Colonic mucosa (tissue), 4 donors: ENCODE results near the gene SMIM5. TPM values are rescaled to one million over a fixed set of nuclear protein-coding genes. Genes with fewer than 3 reads are reported as not detected.
A peak's percentile ranks its signal among the peaks of the same experiment; 100 is the strongest.

Experiments
- DNase-seq: peaks from one replicate; pipeline ENCODE4 v3.0.0-alpha.2; 2020
- H3K27ac ChIP-seq: fragments of 200-600 bp; one replicate; pipeline ENCODE4 v1.8.0; 2021
- H3K27me3 ChIP-seq: fragments of 200-600 bp; one replicate; pipeline ENCODE4 v1.8.0; 2021
- H3K36me3 ChIP-seq: fragments of 200-600 bp; one replicate; pipeline ENCODE4 v1.8.0; 2021
- H3K4me1 ChIP-seq: fragments of 200-600 bp; one replicate; pipeline ENCODE4 v1.8.0; 2021; ENCODE audit warnings: mild to moderate bottlenecking
- H3K4me3 ChIP-seq: fragments of 200-600 bp; one replicate; pipeline ENCODE4 v1.8.0; 2021
- H3K9ac ChIP-seq, 2 donors: one replicate each; pipeline ENCODE4 v1.7.0; 2013; ENCODE audit warnings: control low read depth in 2 of 2, low read depth in 2 of 2, low read length in 2 of 2
- H3K9me3 ChIP-seq: fragments of 200-600 bp; one replicate; pipeline ENCODE4 v1.8.0; 2021
- intact Hi-C: fragments of 100-400 bp; cut with DNase I; formaldehyde crosslinking; loops from one replicate; pipeline ENCODE4 v1.14.1; 2022
- total RNA-seq, 2 donors: library from RNA; stranded (reverse); fragmentation: NEBNext Ultra II Directional in 1 of 2; extraction: Animal tissue kit (Norgen Biotek cat#: 25700) in 1 of 2; gene quantifications; one replicate each; pipeline ENCODE4 v1.2.1, GENCODE V29; 2021
- TF ChIP-seq, protein P1 (sequence below): fragments of 200-600 bp; IDR thresholded peaks from one replicate; pipeline ENCODE4 v1.8.0; 2022; ENCODE audit warnings: antibody characterized with exemption, mild to moderate bottlenecking
- donor health status: healthy.
- donor health status: DM: no; HTN: no; CAD: no.
- donor health status: DM: no; HTN: no; CAD: no.

Gene SMIM5
- total RNA-seq, 2 donors from 2014 or later, result 5.1 to 39.9 TPM

DNA sequence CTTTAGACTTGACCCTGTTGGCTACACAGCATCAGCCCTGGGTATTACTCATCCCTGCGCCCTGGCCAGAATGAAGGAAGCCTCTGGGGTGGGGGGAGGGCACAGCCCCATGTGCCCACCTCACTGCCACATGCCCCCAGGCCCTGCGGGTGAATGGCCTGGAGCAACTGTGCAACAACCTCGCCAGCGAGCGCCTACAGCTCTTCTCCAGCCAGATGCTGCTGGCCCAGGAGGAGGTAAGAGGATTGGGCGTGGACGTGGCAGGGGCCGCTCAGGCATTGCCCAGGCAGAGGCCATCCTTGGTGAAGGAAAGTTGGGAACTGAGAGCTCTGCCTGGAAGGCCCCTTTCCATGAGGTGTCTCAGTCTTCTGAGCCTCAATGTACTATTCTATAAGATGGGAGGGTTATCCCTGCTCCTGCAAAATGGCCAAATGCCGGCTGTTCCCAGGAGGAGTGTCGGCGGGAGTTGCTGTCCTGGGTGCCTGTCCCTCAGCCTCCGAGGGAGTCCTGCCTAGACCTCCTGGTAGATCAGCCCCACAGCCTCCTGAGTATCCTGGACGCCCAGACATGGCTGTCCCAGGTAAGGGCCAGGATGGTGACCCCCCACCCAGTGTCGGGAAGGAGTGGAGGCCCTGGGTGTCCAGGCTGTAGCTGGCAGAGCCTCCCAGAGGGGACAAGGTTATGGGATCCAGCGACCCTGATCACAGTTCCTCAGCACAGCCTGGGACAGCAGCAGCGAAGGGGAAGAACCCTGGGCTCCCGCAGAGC lies 36.7 kb upstream of the SMIM5 start:
- intact Hi-C loops, result no loop called here
- Histone ChIP-seq H3K9ac (no peak overlapping the region), H3K27me3 (no peaks in the 10 kb centered on the region), H3K36me3 (no peaks in the 10 kb centered on the region), H3K9me3 (no peaks in the 10 kb centered on the region), H3K4me3 (no peak overlapping the region), H3K27ac (no peak overlapping the region), H3K4me1 (no peaks in the 10 kb centered on the region)
- TF ChIP-seq, protein P1, sequence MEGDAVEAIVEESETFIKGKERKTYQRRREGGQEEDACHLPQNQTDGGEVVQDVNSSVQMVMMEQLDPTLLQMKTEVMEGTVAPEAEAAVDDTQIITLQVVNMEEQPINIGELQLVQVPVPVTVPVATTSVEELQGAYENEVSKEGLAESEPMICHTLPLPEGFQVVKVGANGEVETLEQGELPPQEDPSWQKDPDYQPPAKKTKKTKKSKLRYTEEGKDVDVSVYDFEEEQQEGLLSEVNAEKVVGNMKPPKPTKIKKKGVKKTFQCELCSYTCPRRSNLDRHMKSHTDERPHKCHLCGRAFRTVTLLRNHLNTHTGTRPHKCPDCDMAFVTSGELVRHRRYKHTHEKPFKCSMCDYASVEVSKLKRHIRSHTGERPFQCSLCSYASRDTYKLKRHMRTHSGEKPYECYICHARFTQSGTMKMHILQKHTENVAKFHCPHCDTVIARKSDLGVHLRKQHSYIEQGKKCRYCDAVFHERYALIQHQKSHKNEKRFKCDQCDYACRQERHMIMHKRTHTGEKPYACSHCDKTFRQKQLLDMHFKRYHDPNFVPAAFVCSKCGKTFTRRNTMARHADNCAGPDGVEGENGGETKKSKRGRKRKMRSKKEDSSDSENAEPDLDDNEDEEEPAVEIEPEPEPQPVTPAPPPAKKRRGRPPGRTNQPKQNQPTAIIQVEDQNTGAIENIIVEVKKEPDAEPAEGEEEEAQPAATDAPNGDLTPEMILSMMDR, result no peak
- no peak for DNase-seq

DNA sequence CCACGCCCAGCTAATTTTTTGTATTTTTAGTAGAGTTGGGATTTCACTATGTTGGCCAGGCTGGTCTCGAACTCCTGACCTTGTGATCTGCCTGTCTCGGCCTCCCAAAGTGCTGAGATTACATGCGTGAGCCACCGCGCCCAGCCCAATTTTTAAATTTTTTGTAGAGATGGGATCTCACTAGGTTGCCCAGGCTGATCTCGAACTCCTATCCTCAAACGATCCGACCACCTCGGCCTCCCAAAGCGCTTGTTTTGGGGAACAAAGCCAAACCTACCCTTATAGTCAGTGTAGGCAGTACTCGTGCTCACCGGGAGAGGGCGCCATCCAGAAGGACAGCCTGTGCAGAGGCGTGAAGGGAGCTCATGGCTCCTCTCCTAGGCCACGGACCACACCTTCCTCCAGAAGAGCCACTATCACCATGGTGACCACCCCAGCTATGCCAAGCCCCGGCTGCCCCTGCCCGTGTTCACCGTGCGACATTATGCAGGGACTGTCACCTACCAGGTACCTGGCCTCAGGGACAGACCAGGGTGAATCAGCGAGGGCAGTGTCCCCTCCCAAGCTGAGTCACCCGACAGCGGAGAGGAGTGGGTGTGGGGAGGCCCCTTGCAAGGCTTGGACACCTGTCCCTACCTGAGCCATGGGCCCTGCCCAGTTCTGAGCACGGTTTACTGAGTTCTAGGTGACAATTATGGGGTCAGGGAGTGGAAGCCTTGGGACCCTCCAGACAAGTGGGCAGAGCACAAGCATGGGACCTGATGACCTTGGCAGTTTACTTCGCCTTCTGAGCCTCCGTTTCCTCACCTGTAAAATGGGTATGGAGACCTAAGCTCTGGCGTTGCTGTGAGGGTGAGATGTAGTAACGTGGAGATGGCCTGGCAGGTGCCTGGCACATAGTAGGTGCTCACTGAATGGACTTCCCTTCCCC lies 31.9 kb upstream of the SMIM5 start:
- Histone ChIP-seq H3K36me3 (no peaks in the 10 kb centered on the region), H3K4me1 (peaks cover 3% of the 10 kb centered on the region), H3K27ac (no peak overlapping the region), H3K4me3 (no peak overlapping the region), H3K27me3 (no peaks in the 10 kb centered on the region), H3K9me3 (no peaks in the 10 kb centered on the region), H3K9ac (no peak overlapping the region)
- TF ChIP-seq, protein P1, result peak; percentile 85
- intact Hi-C loops, result no loop called here
- peak; percentile 89 for DNase-seq

DNA sequence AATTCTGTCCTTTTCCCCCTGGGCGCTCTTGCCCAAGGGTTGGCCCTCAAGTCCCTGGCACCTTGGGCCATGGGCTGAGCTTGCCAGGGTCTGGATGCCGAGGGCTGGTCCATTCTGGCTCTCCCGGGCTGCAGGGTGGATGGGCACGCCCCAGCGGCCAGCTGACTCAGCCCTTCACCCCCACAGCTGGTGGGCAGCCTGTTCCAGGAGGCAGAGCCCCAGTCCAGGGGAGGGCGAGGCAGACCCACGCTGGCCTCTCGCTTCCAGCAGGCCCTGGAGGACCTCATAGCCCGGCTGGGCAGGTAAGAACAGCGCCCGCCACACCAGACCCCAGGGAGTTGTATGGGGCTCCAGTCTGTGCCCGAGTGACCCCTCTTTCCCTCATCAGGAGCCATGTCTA lies 30.6 kb upstream of the SMIM5 start:
- H3K36me3 ChIP-seq, result no peaks in the 10 kb centered on the region
- DNase-seq, result no peak
- no peaks in the 10 kb centered on the region for H3K27me3 ChIP-seq
- intact Hi-C loops, result no loop called here
- no peak overlapping the region for H3K9ac ChIP-seq
- peaks cover 3% of the 10 kb centered on the region for H3K4me1 ChIP-seq
- H3K27ac ChIP-seq, result no peak overlapping the region
- no peak overlapping the region for H3K4me3 ChIP-seq
- no peaks in the 10 kb centered on the region for H3K9me3 ChIP-seq
- TF ChIP-seq, protein P1, result no peak

DNA sequence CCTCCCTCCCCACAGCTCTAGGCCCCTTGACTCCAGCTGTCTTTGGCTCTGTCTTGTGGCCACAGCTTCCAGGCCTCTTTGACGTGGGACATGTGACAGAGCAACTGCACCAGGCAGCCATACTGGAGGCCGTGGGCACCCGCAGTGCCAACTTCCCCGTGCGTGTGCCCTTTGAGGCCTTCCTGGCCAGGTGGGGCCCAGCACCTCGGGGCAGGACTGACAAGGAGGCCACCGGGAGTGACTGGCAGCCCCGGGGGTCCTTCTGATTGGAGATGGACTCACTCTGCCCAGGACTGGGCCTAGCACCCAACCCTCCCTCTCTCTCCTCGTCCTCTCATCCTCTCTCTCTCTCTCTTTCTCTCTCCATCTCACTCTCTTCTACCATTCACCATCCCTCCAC lies 30.1 kb upstream of the SMIM5 start:
- H3K27ac ChIP-seq, result no peak overlapping the region
- no peaks in the 10 kb centered on the region for H3K27me3 ChIP-seq
- DNase-seq, result no peak
- H3K4me3 ChIP-seq, result no peak overlapping the region
- H3K9ac ChIP-seq, result no peak overlapping the region
- no peaks in the 10 kb centered on the region for H3K36me3 ChIP-seq
- TF ChIP-seq, protein P1, result no peak
- intact Hi-C loops, result no loop called here
- no peaks in the 10 kb centered on the region for H3K9me3 ChIP-seq
- H3K4me1 ChIP-seq, result peaks cover 3% of the 10 kb centered on the region

DNA sequence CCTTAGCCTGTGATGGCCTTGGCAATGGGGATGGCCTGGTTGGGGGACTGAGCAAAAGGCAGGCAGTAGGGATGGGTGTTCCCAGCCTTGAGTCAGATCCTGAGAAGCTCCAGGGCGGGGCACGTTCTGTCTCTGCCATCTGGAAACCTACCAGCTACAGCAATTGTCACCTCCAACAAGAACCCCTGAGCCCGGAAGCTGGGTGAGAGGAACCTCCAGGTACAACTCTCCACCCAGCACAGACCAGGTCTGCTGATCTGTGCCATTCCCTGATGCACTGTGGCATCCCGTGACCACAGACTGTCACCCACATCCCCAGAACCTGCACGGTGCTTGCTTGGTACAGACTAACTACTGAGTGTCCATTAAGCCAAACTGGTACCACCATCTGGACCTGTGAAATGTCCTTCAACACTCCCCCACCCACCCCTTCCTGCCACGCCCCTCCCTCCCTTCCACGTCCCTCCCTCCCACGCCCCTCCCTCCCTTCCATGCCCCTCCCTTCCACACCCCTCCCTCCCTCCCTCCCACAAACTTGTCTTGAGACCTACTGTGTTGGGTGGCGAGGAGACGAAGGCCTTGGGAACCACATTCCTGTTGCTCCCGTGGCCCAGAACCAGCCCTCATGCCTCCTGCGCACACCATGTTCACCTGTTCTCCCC lies 29.1 kb upstream of the SMIM5 start:
- H3K9ac ChIP-seq, result peak overlapping the region in 1 of 2 donors; percentile 40
- H3K27ac ChIP-seq, result no peak overlapping the region
- no peaks in the 10 kb centered on the region for H3K27me3 ChIP-seq
- no peaks in the 10 kb centered on the region for H3K9me3 ChIP-seq
- TF ChIP-seq, protein P1, result no peak
- H3K4me3 ChIP-seq, result no peak overlapping the region
- no peaks in the 10 kb centered on the region for H3K36me3 ChIP-seq
- peaks cover 3% of the 10 kb centered on the region for H3K4me1 ChIP-seq
- peak; percentile 61 for DNase-seq
- intact Hi-C loops, result no loop called here
